ENCODE measurements around the gene PIP5KL1.

The PIP5KL1 gene

DNA sequence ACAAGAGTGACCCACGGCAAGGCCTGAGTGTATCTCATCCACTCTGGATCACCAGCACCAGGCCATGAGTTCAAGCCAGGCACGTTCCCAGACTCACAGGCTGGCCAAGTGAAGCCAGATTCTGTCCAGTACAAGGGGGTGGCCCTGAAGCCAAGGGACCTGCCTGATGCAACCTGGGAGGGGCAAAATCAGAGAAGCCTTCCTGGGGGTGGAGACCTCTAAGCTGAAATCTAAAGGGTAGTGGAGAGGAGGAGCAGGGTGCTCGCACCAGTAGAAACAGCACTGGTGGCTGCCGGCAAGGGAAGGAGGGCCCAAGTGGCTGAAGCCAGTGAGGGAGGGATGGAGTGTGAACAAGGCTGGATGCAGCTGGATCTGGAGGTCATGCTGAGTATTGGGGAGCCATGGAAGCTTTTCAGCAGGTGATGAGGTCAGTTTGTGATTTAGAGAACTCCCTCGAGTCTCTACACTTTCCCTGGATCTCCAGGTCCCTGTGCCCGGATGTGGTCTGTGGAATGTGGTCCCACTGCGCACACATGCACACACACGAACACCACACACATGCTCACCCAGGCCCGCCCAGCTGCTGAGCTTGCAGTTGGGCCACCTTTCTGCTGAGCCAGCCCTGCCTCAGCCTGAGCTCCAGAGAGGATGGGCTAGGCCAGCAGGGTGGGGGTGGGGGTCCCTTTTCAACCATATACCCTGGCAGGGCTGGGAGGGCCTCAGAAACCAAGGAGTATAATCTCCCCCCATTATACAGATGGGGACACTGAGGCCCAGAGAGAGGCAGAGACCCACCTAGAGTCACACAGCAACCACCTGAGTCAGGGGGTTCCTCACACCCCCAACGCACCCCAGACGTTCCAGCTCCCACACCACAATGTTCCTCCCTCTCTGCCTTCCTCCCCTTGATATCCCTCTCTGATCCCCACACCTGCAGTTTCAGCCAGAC, 1.6 kb downstream of the PIP5KL1 start:
- no peak for DNase-seq

DNA sequence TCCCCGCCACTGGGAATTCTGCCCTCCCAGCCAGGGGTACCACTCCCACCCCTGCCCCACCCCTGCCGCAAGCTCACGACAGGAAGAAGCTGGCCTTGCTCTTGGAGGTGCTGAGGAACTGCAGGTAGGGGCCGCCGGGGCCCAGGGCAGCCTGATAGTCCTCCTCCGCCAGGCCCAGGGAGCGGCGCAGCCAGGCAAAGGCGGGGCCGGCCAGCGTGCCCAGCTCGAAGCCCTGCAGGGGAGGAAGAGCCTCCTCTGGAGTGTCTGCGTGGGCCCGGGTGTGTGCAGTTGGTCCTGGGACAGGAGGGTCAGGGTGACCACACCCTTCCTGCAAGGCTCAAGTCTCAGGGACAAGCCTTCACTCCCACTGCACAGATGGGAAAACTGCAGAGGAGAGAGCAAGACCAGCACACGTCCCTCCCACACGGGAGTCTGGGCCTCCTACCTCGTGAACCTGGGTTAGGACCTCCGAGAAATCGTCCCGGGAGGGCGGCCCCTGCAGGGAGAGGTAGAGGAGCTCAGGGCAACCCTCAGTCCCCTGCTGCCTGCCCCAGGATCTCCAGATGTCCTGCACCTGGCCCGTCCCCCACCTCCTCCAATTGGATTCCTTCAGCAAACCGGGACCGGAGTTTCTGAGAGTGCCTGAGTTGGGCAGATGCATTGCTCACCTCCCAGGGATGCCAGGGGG, 2.4 kb downstream of the PIP5KL1 start:
- no peak for DNase-seq

DNA sequence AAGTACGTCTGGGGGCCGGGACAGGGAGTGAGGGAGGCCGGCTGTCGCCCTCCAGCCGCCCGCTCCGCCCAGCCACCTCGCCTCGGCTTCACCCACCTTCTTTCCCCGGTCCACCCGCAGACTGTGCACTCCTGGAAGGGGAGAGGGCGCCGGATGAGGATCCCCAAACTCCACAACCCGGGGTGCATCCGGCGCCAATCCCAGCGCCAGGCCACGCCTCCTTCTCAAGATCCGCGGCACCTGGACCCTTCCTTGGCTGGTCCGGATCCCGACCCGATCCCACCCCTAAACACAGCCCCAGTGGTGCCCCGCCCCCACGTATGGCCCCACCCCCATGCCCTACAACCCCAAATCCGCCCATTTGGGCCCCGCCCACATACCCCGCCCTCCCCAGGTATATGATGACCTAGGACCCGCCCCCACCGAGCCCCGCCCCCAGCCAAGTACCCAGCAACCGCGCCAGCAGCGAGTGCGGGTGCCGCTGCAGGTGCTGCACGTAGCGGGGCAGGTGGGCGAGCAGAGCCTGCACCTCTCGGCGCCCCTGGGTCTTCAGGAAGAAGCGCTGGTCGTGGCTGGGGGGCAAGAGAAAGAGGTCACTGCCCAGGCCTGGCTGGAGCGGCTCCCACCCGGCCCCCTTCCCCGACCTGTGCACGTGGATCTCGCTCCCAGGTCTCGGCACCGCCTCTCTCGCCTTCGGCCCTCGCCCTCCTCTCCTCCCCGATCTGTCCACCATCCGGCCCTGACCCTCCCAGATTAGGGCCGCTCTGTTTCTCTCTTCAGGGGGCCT, 3.2 kb downstream of the PIP5KL1 start:
- no peak for DNase-seq

DNA sequence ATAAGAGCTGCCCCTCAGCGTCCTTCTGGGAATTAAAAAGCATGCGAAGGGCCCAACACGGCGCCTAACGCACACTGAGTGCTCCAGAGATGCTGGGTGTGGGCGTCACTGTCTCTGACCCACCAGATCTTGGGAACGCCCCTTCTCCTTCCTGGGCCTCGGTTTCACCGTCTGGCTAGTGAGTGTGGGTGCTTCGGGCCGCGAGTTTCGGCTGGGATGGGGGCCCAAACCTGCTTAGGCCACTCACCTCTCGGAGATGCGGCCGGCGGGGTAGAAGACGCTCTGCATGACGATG, 3.7 kb downstream of the PIP5KL1 start:
- no peak for DNase-seq

DNA sequence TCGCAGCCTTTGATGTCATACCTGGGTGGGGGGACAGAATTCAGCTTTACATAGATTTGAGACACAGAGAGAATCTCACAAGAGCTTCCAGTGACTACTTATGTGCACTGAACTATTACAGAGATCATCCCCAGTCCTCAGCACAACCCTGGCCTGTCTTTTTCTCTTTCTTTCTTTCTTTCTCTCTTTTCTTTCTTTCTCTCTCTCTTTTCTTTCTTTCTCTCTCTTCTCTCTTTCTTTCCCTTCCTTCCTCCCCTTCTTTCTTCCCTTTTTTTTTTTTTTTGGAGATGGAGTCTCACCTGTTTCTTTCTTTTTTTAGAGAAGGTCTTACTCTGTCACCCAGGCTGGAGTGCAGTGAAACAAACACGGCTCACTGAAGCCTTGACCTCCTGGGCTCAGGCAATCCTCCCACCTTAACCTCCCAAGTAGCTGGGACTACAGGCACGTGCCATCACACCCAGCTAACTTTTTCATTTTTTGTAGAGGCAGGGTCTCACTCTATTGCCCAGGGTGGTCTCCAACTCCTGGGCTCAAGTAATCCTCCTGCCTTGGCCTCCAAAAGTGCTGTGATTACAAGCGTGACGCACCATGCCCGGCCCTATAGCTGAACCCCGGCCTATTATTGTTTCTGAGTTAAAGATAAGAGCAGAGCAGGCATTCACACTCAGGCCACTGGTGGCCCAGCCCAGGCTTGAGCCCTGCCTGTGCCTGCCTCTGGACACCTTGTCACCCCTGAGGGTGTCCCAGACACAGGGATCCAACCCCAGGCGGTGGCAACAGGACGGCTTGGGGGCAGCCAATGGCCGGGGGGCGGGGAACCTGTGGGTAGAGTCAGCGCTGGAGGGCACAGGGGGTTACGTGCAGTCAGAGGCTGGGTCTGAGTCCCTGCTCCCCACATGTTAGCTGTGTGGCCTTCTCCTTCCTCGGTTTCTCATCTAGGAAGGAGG, 4.3 kb downstream of the PIP5KL1 start:
- no peak for DNase-seq

DNA sequence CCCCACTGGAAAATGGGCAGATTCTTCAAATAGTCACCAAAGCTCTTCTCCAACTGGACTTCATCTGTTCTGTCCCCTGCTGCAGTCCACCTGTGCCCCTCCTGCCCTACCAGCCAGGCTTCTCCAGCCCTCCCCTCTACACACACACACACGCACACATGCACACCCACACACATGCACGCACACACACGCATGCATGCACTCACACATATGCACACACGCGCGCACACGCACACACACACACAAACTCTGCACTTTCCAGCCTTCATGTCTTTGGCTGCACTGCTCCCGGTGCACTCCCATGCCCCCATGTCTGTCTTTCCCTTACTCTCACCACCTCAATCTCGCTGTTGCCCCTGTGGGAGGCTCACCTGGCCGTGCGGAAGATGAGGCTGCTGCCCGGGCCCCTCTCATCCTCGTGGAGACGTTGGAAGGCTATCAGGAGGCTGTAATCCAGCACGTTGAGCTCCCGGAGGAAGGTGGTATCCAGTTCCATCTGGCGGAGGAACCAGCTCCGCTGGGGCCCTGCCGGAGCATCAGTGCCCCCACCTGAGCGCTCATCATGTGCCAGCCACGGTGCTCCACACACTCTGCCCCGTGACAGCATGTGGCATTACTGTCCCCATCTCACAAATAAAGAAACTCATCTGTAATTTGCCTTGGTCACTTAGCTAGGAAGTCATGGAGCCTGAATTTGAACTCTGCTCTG, 5.7 kb downstream of the PIP5KL1 start:
- DNase-seq, result no peak

DNA sequence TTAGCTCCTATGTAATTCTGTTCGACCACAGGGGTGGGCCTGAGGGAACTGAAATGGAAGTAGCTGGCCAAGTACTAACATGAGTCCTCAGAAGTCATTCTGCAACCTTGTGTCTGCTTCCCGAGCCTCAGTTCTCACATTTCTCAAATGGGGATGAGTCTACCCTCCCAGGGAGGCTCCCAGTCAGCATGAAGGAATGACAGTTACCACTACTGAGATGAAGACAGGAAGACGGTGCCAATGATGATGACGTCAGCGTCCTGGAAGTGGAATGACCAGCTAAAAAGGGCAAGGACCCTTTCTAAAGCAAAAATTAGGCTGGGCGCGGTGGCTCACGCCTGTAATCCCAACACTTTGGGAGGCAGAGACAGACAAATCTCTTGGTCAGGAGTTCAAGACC, 6.8 kb downstream of the PIP5KL1 start:
- no peak for DNase-seq

DNA sequence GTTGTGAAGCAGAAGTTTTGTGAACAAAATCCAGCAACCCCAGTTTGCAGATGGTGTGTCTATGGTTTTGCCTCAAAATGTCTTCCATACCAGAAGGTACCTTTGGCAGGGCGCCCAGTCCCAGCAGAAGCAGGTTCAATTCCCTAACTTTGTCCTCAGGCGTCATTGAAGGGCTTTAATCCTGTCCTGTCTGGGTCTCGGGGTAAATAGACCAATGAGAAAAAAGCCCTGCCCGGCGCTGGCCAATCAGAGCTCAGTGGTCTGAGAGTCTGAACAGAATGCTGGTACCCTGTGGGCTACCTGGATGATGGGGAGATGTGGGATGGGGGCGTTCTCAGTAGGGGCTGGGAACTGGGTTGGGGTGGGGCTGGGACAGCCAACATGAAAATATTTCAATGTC, 7.5 kb downstream of the PIP5KL1 start:
- DNase-seq, result no peak

DNA sequence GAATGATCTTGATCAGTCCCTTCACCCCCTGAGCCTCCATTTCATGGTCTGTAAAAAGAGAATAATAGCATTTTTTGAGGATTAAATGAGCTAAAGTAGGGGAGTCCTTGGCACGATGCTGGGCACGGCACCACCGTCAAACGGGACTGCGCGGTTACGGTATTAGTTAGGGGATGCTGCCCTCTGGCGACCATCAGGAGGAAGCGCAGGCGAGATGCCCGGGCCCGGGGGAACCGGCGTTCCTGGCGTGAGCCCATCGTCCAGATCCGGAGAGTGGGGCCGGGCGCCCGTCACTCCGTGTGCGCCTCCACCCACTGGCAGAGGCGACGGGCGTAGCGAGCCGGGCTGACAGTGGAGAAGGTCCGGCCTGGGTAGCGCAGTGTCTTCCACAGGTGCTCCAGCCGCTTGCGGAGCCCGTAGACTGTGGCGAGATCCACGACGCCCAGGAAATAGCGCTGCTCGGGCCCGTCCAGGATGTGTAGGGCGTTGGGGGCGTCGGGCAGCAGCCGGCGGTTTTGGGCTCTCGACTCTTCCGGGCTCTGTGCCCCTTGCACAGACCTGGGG, 8.9 kb downstream of the PIP5KL1 start:
- peak; percentile 74 for DNase-seq

DNA sequence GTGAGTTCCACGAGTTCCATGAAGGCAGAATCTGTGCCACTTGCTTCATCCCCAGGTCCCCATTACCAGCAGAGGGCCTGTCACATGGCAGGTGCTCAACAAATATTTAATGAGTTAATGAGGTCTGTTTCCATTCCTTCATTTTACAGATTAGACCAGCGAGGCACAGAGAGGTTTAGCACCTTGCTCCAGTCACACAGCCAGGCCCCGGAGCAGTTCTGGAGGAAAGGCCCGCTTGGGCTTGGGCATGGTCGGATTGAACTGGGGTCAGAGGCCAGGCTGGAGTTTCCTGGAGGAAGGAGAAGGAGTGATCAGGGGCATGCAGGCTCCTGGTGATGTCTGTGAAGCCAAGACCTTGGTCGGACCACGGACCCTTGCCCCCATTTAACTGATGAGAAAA, 9.8 kb downstream of the PIP5KL1 start:
- no peak for DNase-seq

DNA sequence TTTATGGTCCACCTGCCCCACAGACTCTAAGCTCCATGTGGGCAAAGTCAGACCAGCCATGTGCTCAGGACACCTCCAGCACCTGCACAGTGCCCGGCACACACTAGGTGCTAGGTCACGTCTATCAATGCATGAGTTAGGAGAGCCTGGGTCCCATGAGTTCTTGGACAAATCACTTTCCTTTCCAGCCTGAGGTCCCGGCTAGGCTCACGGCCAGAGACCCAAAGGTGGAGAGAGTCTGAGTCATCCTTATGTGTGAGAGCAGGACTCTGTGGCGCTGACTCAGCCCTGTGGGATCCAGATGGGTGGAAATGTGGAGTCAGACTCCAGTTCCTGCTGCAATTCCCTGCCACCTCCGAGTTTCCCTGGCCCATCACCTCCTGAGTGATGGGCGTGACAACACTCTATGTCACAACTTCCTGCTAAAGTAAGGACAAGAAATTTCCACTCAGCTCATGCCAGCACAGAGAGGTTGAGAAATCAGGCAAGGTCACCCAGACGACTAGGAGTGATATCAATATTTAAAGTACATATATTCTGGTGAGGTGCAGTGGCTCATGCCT, 11.2 kb downstream of the PIP5KL1 start:
- peak; percentile 71 for DNase-seq

DNA sequence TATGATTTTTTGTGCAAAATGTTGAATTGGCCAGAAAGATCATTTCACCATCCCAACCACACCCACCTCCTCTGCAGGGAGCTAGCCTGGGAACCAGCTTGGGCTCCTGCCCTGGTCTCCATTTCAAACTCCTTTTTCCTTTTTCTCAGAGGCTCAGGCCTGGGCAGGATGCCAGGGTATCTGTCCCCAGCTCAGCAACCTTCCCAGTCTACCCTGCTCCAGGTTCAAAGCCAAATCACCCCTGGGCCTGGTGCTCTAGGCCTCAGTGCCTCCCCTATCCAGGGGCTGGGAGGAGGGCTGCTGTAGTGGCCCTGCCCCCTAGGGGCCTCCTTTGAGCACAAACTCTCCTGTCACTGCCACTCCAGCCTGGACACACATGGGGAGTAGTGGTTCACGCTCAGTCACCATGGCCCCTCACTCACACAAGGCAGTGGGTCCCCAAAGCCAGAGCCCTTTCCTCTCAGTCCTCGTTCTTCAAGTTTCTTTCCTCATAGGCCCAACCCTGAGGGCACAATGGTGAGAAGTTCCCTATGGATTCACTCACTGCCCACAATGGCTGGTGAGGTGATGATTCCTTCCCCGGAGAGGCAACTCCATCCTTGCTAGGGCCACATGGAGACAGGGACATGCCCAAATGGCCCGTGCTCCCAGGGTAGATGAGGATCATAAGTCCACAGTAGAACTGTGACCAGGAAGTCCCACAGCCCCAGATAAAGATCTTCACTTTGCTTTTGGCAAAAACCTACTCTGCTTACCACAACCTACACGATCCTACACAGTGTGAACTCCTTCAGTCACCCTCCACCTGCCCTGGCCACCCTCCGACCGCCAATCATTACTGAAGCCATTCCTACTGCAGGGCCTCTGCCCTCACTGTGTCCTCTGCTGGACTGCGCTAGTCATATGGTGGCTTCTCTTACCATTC, 12.1 kb downstream of the PIP5KL1 start:
- DNase-seq, result no peak

DNA sequence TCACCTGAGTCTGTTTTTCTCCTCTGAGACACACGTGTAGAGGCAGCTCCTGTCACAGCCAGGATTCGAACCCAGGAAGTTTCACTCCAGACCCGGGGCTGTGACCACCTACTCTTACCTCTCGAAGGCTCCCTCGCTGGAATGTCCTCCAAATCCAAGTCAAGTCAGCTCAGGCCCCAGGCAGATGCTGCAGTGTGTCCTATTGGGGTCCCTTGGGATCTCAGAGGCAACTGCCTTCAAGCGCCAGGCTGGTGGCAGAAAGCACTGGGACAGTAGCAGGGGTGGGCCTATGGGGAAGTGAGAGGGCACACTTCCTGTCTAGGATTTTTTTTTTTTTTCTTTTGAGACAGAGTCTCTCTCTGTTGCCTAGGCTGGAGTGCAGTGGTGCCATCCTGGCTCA, 13.0 kb downstream of the PIP5KL1 start:
- no peak for DNase-seq

DNA sequence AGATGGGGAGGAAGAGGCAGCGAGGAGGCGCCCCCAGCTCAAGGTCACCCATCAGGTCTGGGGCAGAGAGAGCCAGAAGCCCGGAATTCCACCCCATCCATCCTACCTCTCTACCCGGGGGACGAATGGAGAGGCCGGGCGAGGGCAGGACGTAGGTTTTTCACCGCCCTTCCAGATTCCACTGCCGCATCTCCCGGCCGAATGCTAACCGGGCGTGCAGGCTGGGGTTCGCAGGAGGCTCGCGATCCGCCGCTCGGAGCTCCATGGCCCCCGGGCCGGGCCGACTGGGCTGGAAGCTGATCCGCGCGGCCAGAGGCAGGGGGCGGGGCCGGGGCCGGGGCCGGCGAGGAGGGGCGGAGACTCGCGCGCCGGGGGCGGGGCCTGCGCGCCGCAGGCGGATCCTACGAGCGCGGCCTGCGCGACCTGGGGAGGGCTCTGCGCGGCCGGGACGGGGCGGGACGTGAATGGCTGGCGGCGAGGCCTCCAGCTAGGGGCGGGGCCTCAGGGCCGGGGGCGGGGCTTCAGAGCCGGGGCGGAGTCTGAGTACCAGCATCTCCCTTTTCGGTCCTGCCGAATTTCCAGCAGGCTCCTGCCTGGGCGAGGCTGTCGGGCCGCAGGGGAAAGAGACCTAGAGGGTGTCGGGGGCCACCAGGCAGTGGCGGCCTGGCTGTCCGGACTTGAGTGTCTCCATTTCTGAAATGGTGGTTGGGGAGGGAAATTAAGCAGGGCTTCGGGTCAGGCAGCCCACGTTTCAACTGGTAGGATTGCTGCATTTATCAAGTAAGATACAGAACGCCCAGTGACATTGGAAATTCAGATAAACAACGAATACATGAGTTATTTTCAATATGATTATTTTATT, 13.6 kb downstream of the PIP5KL1 start, which contains the start of gene ST6GALNAC4:
Gene ST6GALNAC4 (minus strand): TSS at position 322 of the 862 bp plus-strand sequence. CDS start 622 bp downstream, outside the sequence.
- peak; percentile 98 for DNase-seq

DNA sequence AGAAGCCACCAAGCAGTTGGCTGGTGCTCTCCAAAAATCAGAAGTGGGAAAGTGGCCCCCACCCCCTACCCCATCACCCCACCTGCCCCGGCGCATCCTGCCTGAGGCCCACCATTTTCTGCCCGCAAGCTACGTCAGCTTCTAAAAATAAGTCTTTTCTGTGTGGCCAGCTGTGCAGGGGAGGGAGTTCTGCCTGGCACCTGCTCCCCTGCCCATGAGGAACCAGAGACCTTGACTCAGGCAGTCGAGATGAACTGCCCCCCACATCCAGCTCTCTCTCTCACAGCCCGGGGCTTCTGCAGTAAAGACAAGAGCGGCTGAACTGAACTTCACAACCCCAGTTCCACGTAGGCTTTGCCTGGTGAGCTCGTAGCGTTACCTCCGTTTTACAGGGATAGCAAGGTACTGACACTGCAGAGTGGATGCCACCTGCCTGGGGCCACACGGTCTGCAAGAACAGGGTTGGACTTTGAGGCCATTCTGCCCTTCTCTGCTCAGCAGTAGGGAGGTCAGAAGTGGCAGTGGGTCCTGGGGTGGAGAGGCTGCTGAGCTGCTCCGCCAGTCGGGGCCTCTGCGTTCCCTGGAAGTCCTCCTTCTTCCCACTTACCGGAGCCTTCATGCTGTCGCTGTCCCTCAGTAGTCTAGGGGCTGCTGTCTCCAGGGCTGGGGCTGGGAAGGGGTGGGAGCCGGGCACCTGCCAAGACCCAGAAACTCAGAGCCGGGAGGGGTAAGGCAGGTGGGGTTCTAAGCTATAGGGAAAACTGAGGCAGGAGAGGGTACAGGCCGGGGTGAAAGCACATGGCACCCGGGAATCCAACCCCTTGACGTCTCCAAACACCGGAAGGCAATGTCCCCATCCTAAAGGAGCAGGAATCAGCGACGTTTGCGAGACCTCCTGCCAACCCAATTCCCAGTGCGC, 14.5 kb downstream of the PIP5KL1 start:
- no peak for DNase-seq

DNA sequence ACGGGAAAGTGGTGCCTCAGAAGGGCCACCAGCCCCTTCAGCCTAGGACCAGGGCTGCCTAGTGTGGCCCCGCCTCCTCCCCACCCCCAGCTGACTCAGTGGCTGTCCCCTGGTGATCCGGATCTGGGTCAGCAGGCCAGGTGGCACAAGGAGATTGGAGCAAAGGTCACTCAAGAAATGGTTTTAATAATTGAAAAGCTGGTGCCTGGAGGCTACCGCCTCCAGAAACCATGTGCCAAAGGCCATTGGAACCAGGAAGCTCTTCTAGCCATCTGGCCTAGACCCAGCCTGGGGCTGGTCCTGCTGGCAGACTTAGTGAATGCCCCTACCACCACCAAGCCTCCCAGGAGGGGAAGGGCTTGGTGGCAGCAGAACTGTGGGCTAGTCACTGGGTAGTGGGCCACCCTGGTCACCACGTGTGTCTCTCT, 15.2 kb downstream of the PIP5KL1 start:
- no peak for DNase-seq

DNA sequence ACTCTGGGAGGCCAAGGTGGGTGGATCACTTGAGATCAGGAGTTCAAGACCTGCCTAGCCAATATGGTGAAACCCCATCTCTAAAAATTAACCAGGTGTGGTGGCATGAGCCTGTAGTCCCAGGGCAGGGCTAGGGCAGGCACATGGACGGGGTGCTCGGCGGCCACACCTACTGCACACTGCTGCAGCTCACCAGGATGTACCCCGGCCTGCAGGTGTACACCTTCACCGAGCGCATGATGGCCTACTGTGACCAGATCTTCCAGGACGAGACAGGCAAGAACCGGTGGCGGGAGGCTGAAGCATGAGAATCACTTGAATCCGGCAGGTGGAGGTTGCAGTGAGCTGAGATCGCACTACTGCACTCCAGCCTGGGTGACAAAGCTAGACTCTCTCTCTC, 16.9 kb downstream of the PIP5KL1 start:
- no peak for DNase-seq

DNA sequence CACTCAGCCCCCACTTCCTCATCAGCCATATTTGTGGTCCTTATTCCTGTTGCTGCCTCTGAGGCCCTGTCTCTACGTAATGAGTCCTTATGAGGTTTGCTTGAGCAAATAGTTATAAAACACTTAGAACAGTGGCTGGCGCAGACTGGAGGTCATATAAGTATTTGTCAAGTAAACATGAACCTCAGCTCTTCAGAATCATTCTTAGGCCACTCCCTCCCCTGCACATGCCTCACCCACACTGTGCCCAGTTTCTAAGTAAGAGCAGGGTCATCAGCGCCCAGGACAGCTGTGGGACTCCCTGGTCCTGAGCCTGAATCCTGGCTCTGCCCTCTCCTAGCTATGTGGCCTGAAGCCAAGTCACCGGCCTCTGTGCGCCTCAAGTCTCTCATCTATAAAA, 17.7 kb downstream of the PIP5KL1 start:
- DNase-seq, result no peak

Measured in right hindlimb (tissue), 1 donor.